CD1c-positive myeloid dendritic cell (primary cell): ENCODE data around the gene PTPRA.
"Not testable (repeated sequence)": the region's sequence is repeated elsewhere in the genome, so short reads cannot be mapped to it uniquely, and the experiment has no call there.

Source experiments
- DNase-seq: peaks from one replicate; pipeline ENCODE4 v3.0.0-alpha.2; 2016; ENCODE audit errors: extremely low spot score

PTPRA gene

DNA sequence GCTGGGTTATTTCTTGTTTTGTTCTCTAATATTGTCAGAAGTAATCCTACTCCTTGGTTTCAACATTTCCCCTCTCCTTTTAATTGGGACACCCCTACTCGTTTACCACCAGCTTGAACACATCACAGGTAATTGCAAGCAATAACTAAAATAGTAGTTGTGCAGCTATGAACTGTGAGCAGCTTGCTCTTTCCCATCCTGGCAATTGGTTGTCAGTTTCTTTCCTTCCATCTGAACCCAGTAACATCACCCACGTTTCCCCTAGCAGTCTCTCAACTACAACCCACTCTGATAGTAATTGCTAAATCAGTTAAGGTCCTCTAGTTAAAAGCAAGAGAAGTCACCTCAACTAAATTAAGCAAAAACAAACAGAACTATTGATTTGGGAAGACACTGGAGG is 122.5 kb downstream of the PTPRA start:
- DNase-seq, result no peak

DNA sequence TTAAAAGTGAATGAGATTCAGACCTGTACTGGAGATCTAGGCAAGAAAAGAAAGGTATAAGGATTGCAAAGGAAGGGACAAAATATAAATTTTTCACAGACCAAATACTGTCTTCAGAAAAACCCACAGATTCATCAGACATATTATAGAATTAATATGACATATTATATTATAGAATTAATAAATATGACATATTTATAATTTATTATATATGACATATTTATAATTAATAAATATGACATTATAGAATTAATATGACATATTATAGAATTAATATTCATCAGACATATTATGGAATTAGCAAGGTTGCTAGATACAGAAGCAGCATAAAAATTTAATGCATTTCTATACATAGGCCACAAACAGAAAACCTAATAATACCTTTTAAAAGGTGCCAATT is 125.4 kb downstream of the PTPRA start:
- no peak for DNase-seq

DNA sequence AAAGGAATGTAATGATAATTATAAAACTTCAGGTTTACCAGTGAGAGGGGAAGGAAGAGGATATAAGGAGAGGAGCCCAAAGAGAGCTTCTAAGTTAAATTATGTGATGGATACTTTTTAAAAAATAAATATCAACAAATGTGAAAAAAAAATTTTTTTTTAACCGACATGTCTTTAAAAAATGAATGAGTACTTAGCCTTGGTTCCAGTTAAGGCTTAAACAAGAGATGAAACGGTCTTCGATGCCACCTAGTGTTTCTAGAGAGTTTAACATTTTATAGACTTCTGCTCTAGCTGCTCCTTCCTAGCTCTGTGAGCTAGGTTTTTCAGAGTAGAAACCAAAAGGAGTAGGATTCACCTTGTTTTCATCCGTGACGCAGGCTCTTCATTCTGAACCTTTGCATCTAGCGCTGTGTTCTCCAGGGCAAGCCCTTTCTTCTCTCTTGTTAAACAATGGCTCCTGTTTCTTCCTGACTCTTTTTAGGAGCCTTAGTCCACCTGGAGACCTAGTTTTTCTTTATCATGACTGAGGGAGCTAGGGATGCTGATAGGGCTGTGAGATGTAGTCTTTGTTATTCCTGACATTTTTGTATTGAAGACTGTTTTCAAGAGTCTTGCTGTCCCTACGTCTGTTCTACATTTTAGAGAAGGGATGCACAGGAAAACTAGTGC is 127.7 kb downstream of the PTPRA start:
- peak; percentile 74 for DNase-seq

DNA sequence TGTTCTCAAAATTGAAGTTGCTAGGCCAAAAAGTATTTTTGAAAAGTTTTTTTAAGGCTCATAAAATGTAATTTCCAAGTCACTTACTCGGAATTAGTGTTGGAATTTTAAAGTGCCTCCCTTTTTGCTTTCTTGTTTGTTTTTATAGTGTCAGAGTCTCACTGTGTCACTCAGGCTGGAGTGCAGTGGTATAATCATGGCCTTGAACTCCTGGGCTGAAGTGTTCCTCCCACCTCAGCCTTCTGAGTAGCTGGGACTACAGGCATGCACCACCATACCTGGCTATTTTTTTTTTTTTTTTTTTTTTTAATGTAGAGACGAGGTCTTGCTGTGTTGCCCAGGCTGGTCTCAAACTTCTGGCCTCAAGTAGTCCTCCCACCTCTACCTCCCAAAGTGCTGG is 130.1 kb downstream of the PTPRA start:
- no peak for DNase-seq

DNA sequence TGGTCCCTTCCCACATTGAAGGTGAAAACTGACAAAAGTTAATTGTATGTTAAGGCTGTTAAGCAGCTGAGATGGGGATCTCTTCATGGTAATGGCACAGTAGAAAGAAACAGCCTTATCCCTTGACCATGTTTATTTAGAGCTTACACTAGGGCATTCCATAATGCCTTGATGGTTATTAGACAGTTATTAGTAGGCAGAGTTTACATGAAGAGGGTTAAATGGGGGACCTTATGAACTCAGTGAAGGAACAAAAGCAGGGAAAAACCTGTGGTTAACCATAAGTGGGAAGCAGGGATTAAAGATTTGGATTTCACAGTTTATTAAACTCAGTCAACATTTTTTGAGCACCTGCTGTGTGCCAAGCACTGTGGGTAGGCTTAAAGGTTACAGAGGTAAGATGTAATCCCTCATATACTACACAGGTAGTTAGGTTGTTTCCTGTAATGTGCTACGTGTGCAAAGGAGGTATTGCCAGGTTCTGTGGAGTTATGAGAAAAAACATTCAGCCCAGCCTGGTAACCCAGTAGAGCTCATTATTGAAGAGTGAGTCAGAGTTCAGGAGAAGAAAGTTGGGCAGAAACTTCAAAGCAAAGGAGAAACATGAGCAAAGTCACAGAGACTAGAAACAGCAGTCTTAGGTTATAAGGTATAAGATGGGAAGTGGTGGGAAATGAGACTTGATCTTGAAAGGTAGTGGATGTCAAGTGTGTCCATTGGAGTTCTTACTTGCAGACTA is 137.9 kb downstream of the PTPRA start:
- DNase-seq, result no peak

DNA sequence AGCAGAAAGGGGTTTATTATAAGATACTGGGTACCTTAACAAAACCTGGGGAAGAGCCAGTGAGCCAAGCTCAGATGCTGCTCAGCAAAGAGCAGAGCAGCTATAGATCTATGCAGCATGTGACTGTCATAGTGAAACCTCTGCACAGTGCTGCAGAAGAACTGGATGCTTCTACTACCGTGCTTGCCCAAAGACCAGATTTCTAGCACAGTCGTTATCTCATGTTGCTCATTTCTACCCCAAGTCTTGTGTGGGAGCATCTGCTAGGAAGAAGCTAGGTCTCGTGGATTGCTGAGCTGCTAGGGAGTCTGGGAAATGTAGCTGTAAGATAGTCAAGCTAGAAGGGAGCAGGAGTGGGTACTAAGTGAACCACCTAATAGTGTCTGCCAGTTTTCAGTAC is 138.5 kb downstream of the PTPRA start:
- DNase-seq, result no peak

DNA sequence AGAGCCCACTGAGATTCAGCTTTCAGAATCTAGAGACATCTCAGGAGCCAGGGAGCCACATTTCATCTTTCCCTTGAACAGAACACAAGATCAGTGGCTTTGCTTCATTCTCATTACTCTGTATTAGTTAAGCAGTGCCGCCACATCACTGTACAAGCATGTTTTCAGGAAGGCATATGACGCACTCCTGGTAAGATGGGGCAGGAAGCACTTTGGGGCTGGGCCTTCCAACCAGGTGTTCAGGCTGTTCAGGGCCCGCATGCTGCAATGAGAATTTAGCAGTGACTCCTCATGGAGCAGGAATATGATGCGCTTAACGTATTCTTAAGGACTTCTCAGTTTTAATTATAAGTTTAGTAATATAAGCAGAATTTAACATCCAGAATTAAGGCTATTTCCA is 140.5 kb downstream of the PTPRA start:
- DNase-seq, result no peak

DNA sequence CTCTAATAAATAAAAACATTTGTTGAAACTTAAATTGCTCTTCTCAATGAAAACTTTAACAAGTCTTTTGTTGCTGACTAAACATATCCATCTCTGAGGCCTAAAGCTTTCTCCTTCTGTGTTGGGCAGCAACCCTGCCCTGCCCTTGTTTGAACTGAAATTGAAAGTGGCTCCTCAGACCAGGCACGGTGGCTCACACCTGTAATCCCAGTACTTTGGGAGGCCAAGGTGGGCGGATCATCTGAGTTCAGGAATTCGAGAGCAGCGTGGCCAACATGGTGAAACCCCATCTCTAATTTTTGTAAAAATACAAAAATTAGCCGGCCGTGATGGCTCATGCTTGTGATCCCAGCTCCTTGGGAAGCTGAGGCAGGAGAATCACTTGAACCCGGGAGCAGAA is 140.9 kb downstream of the PTPRA start:
- no peak for DNase-seq

DNA sequence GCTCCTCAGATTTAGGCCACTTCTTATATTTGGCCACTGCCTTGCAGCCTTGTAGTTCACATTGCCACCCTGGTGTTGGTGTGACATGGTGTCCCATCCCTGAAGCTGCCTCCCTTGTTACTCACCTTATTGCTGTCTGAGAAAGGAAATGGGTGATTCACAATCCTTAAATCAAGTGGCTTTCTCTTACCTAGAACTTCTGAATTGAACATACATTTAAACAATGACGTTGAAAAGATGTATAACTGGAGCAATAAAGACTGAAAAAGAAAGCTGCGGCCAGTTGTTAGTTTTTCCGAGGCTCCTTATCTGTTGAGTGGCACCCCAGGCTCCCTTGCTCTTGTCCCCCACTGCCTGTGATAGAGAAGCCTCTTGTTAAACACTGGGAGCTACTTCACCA is 141.4 kb downstream of the PTPRA start:
- no peak for DNase-seq

DNA sequence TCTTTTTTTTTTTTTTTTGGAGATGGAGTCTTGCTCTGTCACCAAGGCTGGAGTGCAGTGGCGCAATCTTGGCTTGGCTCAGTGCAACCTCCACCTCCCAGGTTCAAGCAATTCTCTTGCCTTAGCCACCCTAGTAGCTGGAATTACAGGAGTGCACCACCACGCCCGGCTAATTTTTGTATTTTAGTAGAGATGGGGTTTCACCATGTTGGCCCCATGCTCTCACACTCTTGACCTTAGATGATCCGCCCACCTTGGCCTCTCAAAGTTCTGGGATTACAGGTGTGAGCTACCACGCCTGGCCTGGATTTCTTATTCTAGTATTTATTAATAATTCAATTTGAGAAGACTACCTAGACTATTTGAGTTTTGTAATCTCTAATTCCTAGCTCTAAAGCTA is 142.0 kb downstream of the PTPRA start:
- DNase-seq, result not testable (repeated sequence)

DNA sequence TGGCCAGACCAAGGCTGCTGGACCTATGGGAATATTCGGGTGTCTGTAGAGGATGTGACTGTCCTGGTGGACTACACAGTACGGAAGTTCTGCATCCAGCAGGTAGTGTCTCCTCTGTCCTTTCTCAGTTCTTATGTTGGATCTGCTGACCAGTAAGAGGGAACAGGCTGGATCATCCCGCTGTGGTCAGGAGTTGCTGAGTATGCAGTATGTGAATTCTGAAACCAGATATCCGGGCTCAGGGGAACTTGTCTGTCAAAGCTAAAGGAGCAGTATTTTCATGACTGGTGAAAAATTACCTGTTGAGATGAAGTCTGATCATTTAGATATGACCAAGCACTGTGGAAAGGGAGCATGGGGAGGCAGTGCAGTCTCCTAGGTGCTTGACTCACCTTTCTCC is 148.0 kb downstream of the PTPRA start:
- no peak for DNase-seq

DNA sequence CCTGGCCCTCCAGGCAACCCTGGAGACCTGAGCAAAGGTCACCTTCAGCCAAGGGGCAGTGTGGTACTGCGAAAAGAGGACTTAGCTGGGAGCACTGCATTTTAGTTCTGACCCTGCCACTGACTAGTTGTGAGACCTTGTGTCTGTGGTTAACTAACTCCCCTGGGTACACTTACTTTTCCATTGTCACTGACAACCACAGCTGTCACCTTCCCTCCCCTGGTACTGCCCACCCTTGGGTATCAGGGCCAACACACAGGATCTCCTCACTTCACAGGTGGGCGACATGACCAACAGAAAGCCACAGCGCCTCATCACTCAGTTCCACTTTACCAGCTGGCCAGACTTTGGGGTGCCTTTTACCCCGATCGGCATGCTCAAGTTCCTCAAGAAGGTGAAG is 148.5 kb downstream of the PTPRA start:
- no peak for DNase-seq

DNA sequence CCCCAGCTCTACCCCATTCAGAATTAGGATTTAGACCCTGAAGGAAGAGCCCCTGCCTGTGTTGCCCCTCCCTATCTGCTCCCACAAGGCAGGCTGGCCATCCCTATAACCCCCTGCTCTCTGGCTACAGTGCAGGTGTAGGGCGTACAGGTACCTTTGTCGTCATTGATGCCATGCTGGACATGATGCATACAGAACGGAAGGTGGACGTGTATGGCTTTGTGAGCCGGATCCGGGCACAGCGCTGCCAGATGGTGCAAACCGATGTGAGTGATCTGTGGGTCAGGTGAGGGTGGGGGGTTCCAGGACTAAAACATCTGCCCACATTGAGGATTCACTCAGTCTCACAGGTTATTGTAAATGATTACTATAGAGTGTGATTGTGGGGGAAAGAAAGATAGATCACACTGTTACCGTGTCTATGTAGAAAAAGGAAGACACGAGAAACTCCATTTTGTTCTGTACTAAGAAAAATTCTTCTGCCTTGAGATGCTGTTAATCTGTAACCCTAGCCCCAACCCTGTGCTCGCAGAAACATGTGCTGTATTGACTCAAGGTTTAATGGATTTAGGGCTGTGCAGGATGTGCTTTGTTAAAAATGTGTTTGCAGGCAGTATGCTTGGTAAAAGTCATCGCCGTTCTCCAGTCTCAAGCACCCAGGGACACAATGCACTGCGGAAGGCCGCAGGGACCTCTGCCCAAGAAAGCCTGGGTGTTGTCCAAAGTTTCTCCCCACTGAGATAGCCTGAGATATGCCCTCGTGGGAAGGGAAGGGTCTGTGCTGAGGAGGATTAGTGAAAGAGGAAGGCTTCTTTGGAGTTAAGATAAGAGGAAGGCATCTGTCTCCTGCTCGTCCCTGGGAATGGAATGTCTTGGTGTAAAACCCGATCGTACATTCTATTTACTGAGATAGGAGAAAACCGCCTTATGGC is 149.5 kb downstream of the PTPRA start:
- not testable (repeated sequence) for DNase-seq

DNA sequence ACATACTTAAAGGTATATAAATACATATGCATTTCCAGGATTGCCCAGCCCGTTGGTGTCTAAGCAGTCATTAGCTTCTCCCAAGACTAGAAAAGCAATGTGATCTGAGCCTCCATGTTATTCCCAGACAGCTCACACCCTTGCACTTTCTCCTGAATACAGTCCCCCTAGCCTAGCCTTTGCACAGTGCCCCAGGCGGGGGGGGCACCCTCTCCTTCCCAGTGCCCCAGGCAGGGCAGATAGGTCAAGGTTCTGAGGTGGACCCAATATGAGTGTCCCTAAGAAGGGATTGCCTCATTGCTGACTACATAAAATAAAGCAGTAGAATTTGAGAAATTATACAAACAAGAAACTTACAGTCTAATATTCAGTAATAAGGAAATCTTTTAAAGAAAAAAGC is 154.7 kb downstream of the PTPRA start:
- DNase-seq, result no peak

DNA sequence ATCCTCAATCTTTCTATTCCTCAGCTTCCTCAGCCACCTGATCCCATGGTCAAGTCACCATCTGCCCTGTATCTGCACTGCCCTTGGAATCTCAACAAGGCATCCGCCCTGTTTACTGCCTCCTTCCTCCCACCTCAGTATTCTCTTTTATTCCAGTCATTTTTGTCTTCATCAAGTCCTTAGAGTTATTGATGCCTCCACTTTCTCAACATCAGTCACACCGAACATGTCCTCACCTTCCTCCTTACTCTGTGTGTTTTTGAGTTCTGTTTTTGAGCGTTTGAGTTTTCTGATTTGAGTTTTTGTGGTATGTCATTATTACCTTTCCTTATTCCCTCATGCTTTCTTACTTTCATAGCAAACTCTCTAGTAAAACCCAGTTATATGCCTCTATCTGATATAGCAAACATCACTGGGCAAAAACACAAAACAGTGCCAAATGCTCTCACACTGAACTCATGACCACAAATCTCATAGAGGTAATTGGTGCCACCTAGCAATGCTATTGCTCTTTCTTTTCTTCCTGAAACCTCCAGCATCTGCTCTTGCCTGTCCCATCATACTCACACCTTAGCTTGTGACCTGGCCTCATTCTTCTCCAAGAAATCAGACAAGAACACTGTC is 158.4 kb downstream of the PTPRA start:
- DNase-seq, result no peak

DNA sequence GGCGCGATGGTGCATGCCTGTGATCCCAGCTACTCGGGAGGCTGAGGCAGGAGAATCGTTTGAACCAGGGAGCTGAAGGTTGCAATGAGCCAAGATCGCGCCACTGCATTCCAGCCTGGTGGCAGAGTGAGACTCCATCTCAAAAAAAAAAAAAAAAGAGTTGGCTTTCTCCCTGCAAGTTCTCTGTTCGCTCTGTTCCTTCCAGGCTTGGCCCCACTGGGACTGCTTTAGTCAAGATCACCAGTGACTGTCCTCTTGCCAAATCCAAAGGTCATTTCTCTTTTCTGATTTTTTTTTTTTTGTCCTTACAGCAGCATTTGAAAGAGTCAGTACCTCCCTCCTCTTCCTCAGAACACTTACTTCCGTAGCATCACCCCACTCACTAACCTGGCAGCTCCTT is 159.3 kb downstream of the PTPRA start:
- no peak for DNase-seq

DNA sequence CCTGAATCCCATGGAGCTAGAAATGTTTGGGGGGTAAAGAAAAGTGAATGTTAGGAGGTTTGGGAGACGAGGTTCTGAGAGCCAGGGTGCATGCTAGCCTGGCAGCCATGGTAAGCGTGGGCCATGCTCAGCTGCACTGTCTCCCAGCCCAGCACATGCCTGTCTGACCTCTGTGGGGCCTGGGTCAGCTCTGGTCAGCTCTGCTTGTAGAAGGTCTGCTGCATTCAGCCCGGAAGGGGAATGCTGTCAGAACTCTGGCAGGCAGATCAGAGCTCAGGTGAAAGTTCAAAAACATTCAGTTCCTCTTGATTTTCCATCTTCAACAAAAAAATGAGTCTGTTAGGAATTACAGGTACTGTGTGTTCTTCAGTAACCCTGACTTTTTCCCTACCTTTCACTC is 164.4 kb downstream of the PTPRA start:
- no peak for DNase-seq

DNA sequence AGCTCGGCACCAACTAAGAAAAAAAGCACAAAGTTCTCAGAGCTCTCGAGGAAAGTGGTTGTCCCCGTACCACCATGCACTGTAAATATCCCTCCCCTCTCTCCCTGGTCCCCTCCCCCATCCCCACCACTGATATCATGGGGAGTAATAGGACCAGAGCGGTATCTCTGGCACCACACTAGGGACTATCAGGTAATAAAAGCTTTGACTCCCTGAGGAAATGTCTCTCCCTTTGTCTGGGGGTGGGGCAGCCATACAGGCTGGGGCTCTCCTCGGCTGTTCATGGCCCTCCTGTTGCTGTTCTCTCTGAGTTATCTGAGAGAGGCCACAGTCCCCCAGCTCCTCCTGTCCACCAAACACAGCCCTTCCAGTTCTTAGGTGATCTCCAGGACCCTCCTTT is 165.2 kb downstream of the PTPRA start:
- DNase-seq, result no peak

DNA sequence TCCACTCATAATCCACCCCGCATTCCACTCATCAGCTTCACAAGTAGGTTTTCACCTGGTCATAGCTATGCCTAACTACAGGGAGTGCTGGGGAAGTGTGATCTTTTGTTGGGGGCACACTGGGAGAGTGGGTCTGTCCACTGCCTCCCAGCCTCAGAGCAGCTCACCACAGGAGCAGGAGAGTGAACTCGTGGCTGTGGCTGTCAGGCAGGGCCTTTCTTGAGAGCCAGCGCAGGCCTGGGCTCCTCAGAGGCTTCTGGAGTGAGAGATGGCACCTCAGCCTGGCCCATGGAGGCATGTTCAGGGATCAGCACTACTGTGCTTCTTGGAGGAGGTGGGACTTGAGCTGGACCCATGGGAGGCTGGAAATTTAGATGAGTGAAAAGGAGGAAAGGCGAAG is 166.1 kb downstream of the PTPRA start:
- DNase-seq, result no peak

DNA sequence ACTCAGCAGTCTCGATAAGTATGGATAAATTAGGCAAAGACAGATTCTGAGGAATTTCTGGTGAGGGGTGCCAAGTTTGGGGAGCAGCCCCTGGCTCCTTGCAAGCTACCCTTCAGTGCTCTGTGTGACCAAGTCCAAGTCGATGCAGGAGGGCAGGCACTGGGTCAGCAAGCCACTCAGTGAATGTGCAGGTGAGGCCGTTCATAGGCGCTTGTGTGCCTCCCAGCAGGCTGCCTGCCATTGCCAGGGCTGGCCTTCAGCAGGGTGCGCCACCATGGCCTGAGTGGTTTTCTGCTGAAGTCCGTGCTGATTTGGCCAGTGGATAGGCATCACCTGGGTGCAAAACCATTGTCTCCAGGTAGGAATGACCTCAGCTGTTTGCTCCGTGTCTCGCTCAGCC is 166.8 kb downstream of the PTPRA start:
- no peak for DNase-seq

DNA sequence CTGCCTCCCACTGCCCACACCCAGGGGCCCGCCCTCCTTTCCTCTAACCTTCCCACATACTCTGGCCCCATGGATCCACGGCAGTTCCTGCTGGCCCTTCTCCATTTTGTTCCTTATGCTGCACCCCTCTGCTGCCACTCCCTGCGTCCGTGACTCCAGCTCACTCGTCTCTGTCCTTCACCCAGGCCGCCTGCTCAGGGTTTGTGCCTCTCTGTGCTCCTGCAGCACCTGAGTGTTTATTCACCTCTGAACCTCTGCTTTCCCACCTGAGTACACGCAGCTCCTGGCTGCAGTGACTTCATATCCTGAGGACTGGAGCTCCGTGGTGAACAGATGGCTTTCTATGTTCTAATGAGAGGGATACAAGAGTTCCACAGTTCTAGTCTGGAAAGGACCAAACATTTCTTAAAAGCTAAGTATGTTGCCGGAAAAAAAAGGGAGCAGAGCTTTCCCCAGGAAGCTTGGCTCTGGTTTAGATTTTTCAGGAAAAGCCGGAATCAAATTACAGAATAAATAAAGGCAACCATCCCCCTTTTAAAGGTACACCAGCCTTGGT is 168.7 kb downstream of the PTPRA start:
- DNase-seq, result no peak

DNA sequence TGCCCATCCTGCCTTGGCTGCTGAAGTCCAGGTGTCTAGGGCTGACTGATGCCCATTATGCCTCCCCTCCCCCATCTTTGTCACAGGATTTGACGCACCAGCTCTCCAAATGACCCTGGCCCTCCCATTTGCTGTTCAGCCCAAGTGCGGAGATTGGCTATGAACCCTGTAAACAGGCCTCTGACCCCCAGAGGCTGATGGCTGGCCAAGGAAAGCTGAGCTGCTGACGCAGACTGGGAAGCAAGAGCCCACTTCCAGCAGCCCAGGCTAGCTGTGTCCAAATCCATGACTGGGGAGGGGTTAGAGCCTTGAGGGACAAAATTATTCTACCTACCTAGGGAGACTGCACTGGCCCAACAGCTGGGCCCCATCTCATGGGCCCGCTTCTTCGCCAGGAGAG is 169.3 kb downstream of the PTPRA start:
- DNase-seq, result no peak
